Testis (tissue), 2 donors: ENCODE results near the gene COL6A2.
"Not testable (repeated sequence)": the region's sequence is repeated elsewhere in the genome, so short reads cannot be mapped to it uniquely, and the experiment has no call there.

ENCODE experiments used
- POLR2A ChIP-seq: fragments of 450-650 bp; IDR thresholded peaks from one replicate; pipeline ENCODE4 v1.6.1; 2017; ENCODE audit warnings: antibody characterized with exemption, mild to moderate bottlenecking, moderate library complexity
- TF ChIP-seq, protein P1 (sequence below), 3 experiments: fragments of 450-650 bp in 2 of 3; fragments of 200-600 bp in 1 of 3; sonication (generic) in 1 of 3; IDR thresholded peaks; one replicate each; pipeline ENCODE4 v1.5.1; 2016 to 2019; ENCODE audit warnings: antibody characterized with exemption in 3 of 3, mild to moderate bottlenecking in 2 of 3, moderate library complexity in 1 of 3

DNA sequence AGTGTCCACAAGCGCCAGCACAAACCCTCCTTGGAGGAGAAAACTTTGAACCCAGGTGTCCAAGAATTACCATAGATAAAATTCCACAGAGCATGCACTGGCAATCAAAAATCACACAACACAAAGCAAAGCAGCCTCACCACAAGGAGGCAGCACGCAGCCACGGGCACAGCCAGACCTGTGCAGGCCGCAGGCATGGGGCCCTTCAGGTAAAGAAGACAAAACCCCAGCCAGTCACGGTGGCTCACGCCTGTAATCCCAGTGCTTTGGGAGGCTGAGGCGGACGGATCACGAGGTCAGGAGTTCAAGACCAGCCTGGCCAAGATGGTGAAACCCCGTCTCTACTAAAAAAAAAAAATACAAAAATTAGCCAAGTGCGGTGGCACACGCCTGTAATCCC, 49.5 kb downstream of the COL6A2 start:
- TF ChIP-seq, protein P1, sequence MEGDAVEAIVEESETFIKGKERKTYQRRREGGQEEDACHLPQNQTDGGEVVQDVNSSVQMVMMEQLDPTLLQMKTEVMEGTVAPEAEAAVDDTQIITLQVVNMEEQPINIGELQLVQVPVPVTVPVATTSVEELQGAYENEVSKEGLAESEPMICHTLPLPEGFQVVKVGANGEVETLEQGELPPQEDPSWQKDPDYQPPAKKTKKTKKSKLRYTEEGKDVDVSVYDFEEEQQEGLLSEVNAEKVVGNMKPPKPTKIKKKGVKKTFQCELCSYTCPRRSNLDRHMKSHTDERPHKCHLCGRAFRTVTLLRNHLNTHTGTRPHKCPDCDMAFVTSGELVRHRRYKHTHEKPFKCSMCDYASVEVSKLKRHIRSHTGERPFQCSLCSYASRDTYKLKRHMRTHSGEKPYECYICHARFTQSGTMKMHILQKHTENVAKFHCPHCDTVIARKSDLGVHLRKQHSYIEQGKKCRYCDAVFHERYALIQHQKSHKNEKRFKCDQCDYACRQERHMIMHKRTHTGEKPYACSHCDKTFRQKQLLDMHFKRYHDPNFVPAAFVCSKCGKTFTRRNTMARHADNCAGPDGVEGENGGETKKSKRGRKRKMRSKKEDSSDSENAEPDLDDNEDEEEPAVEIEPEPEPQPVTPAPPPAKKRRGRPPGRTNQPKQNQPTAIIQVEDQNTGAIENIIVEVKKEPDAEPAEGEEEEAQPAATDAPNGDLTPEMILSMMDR (IDR thresholded peaks at IDR 0.05), result peak; percentile 26 to 50 (median 39)
- not testable (repeated sequence) for TF ChIP-seq POLR2A
